Cerebellar cortex (tissue), 1 donor: Measurements from ENCODE around the gene TFDP1.
A peak's percentile ranks its signal among the peaks of the same experiment; 100 is the strongest.
"Not testable (repeated sequence)": the region's sequence is repeated elsewhere in the genome, so short reads cannot be mapped to it uniquely, and the experiment has no call there.

Experiments
- DNase-seq: peaks from one replicate; pipeline ENCODE4 v3.0.0-alpha.2; 2015; ENCODE audit warnings: low spot score

TFDP1 gene

GRCh38 chr13:113617961-113618360 lies 33.4 kb downstream of the TFDP1 start:
- DNase-seq, result no peak

GRCh38 chr13:113618455-113618854 lies 33.9 kb downstream of the TFDP1 start:
- no peak for DNase-seq

GRCh38 chr13:113620036-113620796 lies 35.7 kb downstream of the TFDP1 start:
- peak; percentile 65 for DNase-seq

GRCh38 chr13:113621046-113621445 lies 36.5 kb downstream of the TFDP1 start:
- DNase-seq, result no peak

GRCh38 chr13:113621498-113621897 lies 36.9 kb downstream of the TFDP1 start:
- DNase-seq, result peak; percentile 82

GRCh38 chr13:113621986-113622550 lies 37.5 kb downstream of the TFDP1 start:
- not testable (repeated sequence) for DNase-seq

- no peak for DNase-seq
These were observed 38.4 kb downstream of the TFDP1 start for GRCh38 chr13:113622791-113623490.

- no peak for DNase-seq
These were observed 39.1 kb downstream of the TFDP1 start for GRCh38 chr13:113623491-113624234.

- DNase-seq, result no peak
These were observed 39.7 kb downstream of the TFDP1 start for GRCh38 chr13:113624235-113624587.

GRCh38 chr13:113624640-113625304 lies 40.2 kb downstream of the TFDP1 start:
- not testable (repeated sequence) for DNase-seq

- no peak for DNase-seq
These were observed 41.6 kb downstream of the TFDP1 start for GRCh38 chr13:113625965-113626721.

GRCh38 chr13:113627136-113627535 lies 42.6 kb downstream of the TFDP1 start:
- DNase-seq, result no peak

- peak; percentile 24 for DNase-seq
These were observed 44.0 kb downstream of the TFDP1 start for GRCh38 chr13:113628291-113629270.

- DNase-seq, result no peak
These were observed 45.3 kb downstream of the TFDP1 start for GRCh38 chr13:113629866-113630265.

- no peak for DNase-seq
These were observed 45.7 kb downstream of the TFDP1 start for GRCh38 chr13:113630296-113630695.

- DNase-seq, result no peak
These were observed 46.3 kb downstream of the TFDP1 start for GRCh38 chr13:113630804-113631203.

- DNase-seq, result no peak
These were observed 47.0 kb downstream of the TFDP1 start for GRCh38 chr13:113631341-113632095.

GRCh38 chr13:113632706-113633484 lies 48.3 kb downstream of the TFDP1 start:
- DNase-seq, result no peak
